Tibial nerve (tissue), 4 donors: Measurements from ENCODE around the gene GTF2F2.

Source experiments
- EP300 ChIP-seq, 2 donors: sonication (generic); formaldehyde crosslinking; IDR thresholded peaks; one replicate each; pipeline ENCODE4 v1.6.1; 2017; ENCODE audit warnings: antibody characterized with exemption in 2 of 2, mild to moderate bottlenecking in 1 of 2
- POLR2A ChIP-seq, 2 donors: fragments of 450-650 bp; IDR thresholded peaks; one replicate each; pipeline ENCODE4 v1.6.1; 2017; ENCODE audit warnings: antibody characterized with exemption in 2 of 2, mild to moderate bottlenecking in 2 of 2, moderate library complexity in 2 of 2
- TF ChIP-seq, protein P1 (sequence below), 5 experiments: fragments of 200-600 bp in 3 of 5; fragments of 450-650 bp in 2 of 5; sonication (generic) in 3 of 5; IDR thresholded peaks; one replicate each; pipeline ENCODE4 v1.5.1; 2016 to 2019; ENCODE audit warnings: antibody characterized with exemption in 5 of 5, mild to moderate bottlenecking in 3 of 5, moderate library complexity in 2 of 5

DNA sequence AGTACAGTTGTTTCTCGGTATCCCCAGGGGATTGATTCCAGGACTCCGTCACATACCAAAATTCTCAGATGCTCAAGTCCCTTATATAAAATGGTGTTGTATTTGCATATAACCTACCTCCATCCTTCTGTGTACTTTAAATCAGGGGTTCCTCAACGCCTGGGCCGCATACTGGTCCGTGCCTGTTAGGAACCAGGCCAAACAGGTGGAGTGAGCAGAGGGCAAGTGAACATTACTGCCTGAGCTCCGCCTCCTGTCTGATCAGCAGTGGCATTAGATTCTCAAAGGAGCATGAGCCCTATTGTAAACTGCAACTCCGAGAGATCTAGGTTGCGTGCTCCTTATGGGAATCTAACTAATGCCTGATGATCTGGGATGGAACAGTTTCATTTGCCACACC is 122.8 kb downstream of the GTF2F2 start:
- no peak for TF ChIP-seq POLR2A (IDR thresholded peaks at IDR 0.05)
- TF ChIP-seq, protein P1, sequence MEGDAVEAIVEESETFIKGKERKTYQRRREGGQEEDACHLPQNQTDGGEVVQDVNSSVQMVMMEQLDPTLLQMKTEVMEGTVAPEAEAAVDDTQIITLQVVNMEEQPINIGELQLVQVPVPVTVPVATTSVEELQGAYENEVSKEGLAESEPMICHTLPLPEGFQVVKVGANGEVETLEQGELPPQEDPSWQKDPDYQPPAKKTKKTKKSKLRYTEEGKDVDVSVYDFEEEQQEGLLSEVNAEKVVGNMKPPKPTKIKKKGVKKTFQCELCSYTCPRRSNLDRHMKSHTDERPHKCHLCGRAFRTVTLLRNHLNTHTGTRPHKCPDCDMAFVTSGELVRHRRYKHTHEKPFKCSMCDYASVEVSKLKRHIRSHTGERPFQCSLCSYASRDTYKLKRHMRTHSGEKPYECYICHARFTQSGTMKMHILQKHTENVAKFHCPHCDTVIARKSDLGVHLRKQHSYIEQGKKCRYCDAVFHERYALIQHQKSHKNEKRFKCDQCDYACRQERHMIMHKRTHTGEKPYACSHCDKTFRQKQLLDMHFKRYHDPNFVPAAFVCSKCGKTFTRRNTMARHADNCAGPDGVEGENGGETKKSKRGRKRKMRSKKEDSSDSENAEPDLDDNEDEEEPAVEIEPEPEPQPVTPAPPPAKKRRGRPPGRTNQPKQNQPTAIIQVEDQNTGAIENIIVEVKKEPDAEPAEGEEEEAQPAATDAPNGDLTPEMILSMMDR (IDR thresholded peaks at IDR 0.05) = no peak
- TF ChIP-seq EP300 (IDR thresholded peaks at IDR 0.05) = no peak
